ENCODE results near the gene HUS1B. TPM values are rescaled to one million over a fixed set of nuclear protein-coding genes. Genes with fewer than 3 reads are reported as not detected.
"Not testable (repeated sequence)": the region's sequence is repeated elsewhere in the genome, so short reads cannot be mapped to it uniquely, and the experiment has no call there.

HUS1B gene
- total RNA-seq, 1 experiment from 2014 or later, result 0.94 TPM

DNA sequence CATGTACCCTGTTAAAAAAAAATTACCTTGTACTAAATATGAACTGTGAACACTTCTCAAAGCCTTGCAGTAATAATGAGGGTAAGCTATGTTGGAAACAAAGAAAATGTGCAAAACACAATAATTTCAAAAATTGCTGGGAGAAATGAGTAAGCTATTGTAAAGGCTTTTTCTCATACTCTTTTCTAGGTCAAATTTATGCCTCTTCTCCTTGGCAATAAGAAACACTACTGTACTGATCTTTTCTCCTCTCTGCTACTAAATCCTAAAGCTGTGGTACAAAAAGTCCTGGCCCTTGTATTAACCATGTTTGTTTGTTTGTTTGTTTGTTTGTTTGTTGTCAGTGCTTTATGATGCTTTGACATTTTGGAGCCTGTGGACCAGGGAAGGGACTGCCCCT, 17.5 kb upstream of the HUS1B start:
- Histone ChIP-seq H3K4me2 (no peak overlapping the region), H3K36me3 (ENCODE audit: low read depth) (no peaks in the 10 kb centered on the region), H3K4me3 (no peak overlapping the region), H3K4me1 (replicated peaks; ENCODE audit: insufficient read depth) (no peaks in the 10 kb centered on the region), H3K9me2 (ENCODE audit: insufficient read depth) (no peaks in the 10 kb centered on the region), H3K27ac (no peak overlapping the region), H2AFZ (no peak overlapping the region), H3K27me3 (ENCODE audit: insufficient read depth, low read depth) (no peaks in the 10 kb centered on the region), H3K79me2 (ENCODE audit: low read depth) (peaks cover 3% of the 10 kb centered on the region; the same call in 1 of the 2 replicates), H3F3A (ENCODE audit: insufficient read depth, low read depth) (no peaks in the 10 kb centered on the region), H4K20me1 (ENCODE audit: insufficient read depth) (peaks cover 2% of the 10 kb centered on the region; the same call in 1 of the 2 replicates), H3K9me3 (ENCODE audit: insufficient read depth, low read depth) (no peaks in the 10 kb centered on the region)
- DNase-seq, result no peak
- CTCF ChIA-PET, result interaction anchor here (0.6 kb wide), 1 partner anchor 238 kb away, joined by 3 read pairs; no protein-coding TSS in a partner anchor
- no TSS peak for BruUV-seq (replicated peaks)
- POLR2A ChIA-PET (ENCODE audit: unreplicated experiment), result interaction anchor here (0.7 kb wide), 1 partner anchor 9 kb away, joined by 9 read pairs; no protein-coding TSS in a partner anchor
- TF ChIP-seq, protein P1, sequence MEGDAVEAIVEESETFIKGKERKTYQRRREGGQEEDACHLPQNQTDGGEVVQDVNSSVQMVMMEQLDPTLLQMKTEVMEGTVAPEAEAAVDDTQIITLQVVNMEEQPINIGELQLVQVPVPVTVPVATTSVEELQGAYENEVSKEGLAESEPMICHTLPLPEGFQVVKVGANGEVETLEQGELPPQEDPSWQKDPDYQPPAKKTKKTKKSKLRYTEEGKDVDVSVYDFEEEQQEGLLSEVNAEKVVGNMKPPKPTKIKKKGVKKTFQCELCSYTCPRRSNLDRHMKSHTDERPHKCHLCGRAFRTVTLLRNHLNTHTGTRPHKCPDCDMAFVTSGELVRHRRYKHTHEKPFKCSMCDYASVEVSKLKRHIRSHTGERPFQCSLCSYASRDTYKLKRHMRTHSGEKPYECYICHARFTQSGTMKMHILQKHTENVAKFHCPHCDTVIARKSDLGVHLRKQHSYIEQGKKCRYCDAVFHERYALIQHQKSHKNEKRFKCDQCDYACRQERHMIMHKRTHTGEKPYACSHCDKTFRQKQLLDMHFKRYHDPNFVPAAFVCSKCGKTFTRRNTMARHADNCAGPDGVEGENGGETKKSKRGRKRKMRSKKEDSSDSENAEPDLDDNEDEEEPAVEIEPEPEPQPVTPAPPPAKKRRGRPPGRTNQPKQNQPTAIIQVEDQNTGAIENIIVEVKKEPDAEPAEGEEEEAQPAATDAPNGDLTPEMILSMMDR (conservative IDR thresholded peaks at IDR 0.05), result no peak
- no peak for TF ChIP-seq EZH2 (IDR thresholded peaks at IDR 0.05; ENCODE audit: low read depth)
- intact Hi-C loops (cut with micrococcal nuclease; ENCODE audit: unreplicated experiment), result no loop called here

- ChIA-PET POLR2A (ENCODE audit: unreplicated experiment) (no interaction called here), CTCF (no interaction called here)
- no peaks in the 10 kb centered on the region for H3K79me2 ChIP-seq (ENCODE audit: low read depth)
- H4K20me1 ChIP-seq (ENCODE audit: insufficient read depth), result no peaks in the 10 kb centered on the region
- no peak for DNase-seq
- intact Hi-C loops (cut with micrococcal nuclease; ENCODE audit: unreplicated experiment), result no loop called here
- no peaks in the 10 kb centered on the region for H3K27me3 ChIP-seq (ENCODE audit: insufficient read depth, low read depth)
- H3K4me2 ChIP-seq, result no peak overlapping the region
- no peaks in the 10 kb centered on the region for H3K9me3 ChIP-seq (ENCODE audit: insufficient read depth, low read depth)
- no peak overlapping the region for H3K4me3 ChIP-seq
- H2AFZ ChIP-seq, result no peak overlapping the region
- no peaks in the 10 kb centered on the region for H3K9me2 ChIP-seq (ENCODE audit: insufficient read depth)
- TF ChIP-seq EZH2 (IDR thresholded peaks at IDR 0.05; ENCODE audit: low read depth), result no peak
- TF ChIP-seq, protein P1 (conservative IDR thresholded peaks at IDR 0.05), result no peak
- H3K36me3 ChIP-seq (ENCODE audit: low read depth), result no peaks in the 10 kb centered on the region
- H3K27ac ChIP-seq, result no peak overlapping the region
- BruUV-seq (replicated peaks), result no TSS peak
- no peaks in the 10 kb centered on the region for H3K4me1 ChIP-seq (replicated peaks; ENCODE audit: insufficient read depth)
- H3F3A ChIP-seq (ENCODE audit: insufficient read depth, low read depth), result no peaks in the 10 kb centered on the region
These were observed 10.5 kb upstream of the HUS1B start for GRCh38 chr6:667253-667927.

DNA sequence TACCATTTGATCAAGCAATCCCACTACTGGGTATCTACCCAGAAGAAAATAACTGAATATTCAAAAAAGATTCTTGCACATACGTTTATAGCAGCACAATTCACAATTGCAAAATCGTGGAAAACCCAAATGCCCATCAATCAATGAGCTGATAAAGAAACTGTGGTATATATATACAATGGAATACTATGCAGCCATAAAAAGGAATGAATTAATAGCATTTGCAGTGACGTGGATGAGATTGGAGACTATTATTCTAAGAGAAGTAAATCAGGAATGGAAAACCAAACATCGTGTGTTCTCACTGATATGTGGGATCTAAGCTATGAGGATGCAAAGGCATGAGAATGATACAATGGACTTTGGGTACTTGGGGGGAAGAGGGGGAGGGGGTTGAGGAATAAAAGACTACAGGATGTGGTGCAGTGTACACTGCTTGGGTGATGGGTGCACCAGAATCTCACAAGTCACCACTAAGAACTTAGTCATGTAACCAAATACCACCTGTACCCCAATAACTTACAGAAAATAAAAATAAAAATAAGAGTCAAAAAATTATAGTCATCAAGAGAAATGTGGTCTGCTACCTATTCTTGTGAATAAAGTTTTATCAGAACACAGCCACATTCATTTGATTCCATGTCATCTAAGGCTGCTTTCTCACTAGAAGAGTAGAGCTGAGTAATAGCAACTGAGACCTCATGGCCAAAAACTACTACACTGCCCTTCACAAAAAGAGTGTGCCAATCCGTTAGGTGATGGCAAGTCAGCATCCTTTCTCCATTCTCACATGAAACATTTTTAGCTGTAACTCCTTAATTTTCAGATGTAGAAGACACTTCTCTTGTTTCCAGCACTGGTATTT, 8.7 kb upstream of the HUS1B start:
- Histone ChIP-seq H3K4me3 (no peak overlapping the region), H2AFZ (no peak overlapping the region), H3K9me2 (ENCODE audit: insufficient read depth) (no peaks in the 10 kb centered on the region), H4K20me1 (ENCODE audit: insufficient read depth) (no peaks in the 10 kb centered on the region), H3K27ac (no peak overlapping the region), H3K79me2 (ENCODE audit: low read depth) (no peaks in the 10 kb centered on the region), H3K36me3 (ENCODE audit: low read depth) (no peaks in the 10 kb centered on the region), H3K4me2 (no peak overlapping the region), H3K27me3 (ENCODE audit: insufficient read depth, low read depth) (no peaks in the 10 kb centered on the region), H3K9me3 (ENCODE audit: insufficient read depth, low read depth) (no peaks in the 10 kb centered on the region), H3K4me1 (replicated peaks; ENCODE audit: insufficient read depth) (no peaks in the 10 kb centered on the region), H3F3A (ENCODE audit: insufficient read depth, low read depth) (no peaks in the 10 kb centered on the region)
- no TSS peak for BruUV-seq (replicated peaks)
- ChIA-PET CTCF (no interaction called here), POLR2A (ENCODE audit: unreplicated experiment) (no interaction called here)
- DNase-seq, result no peak
- intact Hi-C loops (cut with micrococcal nuclease; ENCODE audit: unreplicated experiment), result no loop called here
- TF ChIP-seq, protein P1 (conservative IDR thresholded peaks at IDR 0.05), result no peak
- no peak for TF ChIP-seq EZH2 (IDR thresholded peaks at IDR 0.05; ENCODE audit: low read depth)

GRCh38 chr6:663788-664187, 6.9 kb upstream of the HUS1B start:
- intact Hi-C loops (cut with micrococcal nuclease; ENCODE audit: unreplicated experiment); H3K4me2 ChIP-seq; H3K27ac ChIP-seq; H3K36me3 ChIP-seq (ENCODE audit: low read depth); H3K27me3 ChIP-seq (ENCODE audit: insufficient read depth, low read depth); H3K9me3 ChIP-seq (ENCODE audit: insufficient read depth, low read depth); H4K20me1 ChIP-seq (ENCODE audit: insufficient read depth); H3K9me2 ChIP-seq (ENCODE audit: insufficient read depth); POLR2A ChIA-PET (ENCODE audit: unreplicated experiment); DNase-seq; H3F3A ChIP-seq (ENCODE audit: insufficient read depth, low read depth); BruUV-seq (replicated peaks); H3K79me2 ChIP-seq (ENCODE audit: low read depth); H2AFZ ChIP-seq; H3K4me3 ChIP-seq; H3K4me1 ChIP-seq (replicated peaks; ENCODE audit: insufficient read depth): not testable (repeated sequence)
- CTCF ChIA-PET, result interaction anchor here (0.6 kb wide), 1 partner anchor 47 kb away, joined by 5 read pairs; no protein-coding TSS in a partner anchor
